Adipocyte (in vitro differentiated cells): ENCODE measurements around the gene SCO1.

Experiments used
- DNase-seq: peaks from one replicate; pipeline ENCODE4 v3.0.0-alpha.2; 2015; ENCODE audit warnings: low read depth
- H3K27me3 ChIP-seq: replicated peaks from 2 replicates; pipeline ENCODE4 v1.7.0; 2013; ENCODE audit warnings: mild to moderate bottlenecking, low read length, moderate library complexity; ENCODE audit not compliant: control insufficient read depth, insufficient read depth
- H3K36me3 ChIP-seq: 2 replicates; pipeline ENCODE4 v1.7.0; 2013; ENCODE audit warnings: low read length, mild to moderate bottlenecking, moderate library complexity; ENCODE audit not compliant: control insufficient read depth, insufficient read depth, severe bottlenecking
- H3K4me1 ChIP-seq: 2 replicates; pipeline ENCODE4 v1.7.0; 2013; ENCODE audit warnings: mild to moderate bottlenecking, low read length, moderate library complexity; ENCODE audit not compliant: control insufficient read depth, insufficient read depth
- H3K4me3 ChIP-seq: 2 replicates; pipeline ENCODE4 v1.7.0; 2013; ENCODE audit warnings: mild to moderate bottlenecking, low read length, moderate library complexity
- H3K9ac ChIP-seq: 2 replicates; pipeline ENCODE4 v1.7.0; 2013; ENCODE audit warnings: mild to moderate bottlenecking, low read length, moderate library complexity
- H3K9me3 ChIP-seq: 2 replicates; pipeline ENCODE4 v1.7.0; 2013; ENCODE audit warnings: mild to moderate bottlenecking, low read length, moderate library complexity; ENCODE audit not compliant: control insufficient read depth

Gene SCO1

DNA sequence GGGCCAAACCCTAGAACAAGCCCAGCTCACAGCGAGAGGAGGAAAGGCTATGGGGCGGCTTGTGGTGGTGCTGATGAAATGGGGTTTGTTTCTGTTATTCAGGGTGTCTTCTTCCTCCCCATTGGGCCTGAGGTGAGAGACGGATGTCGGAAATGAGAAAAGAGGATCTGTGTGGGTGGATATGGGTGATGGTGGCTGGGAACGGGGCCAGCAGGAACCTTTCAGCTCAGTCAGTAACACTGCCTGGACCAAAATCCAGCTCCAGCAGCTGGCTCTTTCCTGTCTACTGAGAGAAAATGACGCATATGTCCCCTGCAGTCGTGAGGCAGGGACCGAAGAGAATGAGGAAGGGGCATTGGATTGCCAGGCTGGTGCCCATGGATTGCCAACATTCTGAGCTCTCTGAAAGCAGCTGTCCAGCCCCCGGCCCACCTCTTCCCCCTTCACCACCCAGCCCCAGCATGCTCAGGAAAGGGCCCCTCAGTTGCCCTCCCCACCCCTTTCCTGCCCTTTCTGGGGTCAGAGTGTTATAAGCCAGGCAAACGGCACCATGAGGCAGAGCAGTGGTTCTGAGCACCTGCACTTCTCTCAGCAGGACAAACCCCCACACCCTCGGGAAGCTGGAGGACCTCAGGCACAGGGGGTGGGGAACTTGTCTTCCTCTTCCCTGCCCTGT is 44.2 kb downstream of the SCO1 start:
- peaks cover 10% of the 10 kb centered on the region for H3K4me1 ChIP-seq
- H3K27me3 ChIP-seq, result peaks cover 5% of the 10 kb centered on the region
- DNase-seq, result no peak
- H3K9ac ChIP-seq, result no peak overlapping the region
- no peaks in the 10 kb centered on the region for H3K36me3 ChIP-seq
- no peaks in the 10 kb centered on the region for H3K9me3 ChIP-seq
- no peak overlapping the region for H3K4me3 ChIP-seq

DNA sequence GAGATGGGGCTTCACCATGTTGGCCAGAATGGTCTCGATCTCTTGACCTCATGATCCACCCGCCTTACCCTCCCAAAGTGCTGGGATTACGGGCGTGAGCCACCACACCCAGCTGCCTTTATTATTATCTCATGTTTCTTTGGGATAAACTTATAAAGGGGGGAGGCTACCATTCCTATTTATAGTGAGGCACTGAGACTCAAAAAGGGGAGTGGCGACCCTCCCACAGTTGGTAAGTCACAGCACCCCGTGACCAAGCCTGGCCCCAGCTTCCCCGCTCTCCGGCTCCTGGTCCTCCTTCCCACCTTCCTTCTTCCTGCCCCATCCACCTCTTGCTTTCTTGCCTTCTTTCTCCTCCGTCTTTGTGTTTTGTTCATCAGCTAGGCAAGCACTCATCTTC is 45.4 kb downstream of the SCO1 start:
- H3K36me3 ChIP-seq, result no peaks in the 10 kb centered on the region
- no peak overlapping the region for H3K4me3 ChIP-seq
- DNase-seq, result no peak
- H3K4me1 ChIP-seq, result peaks cover 10% of the 10 kb centered on the region
- H3K27me3 ChIP-seq, result peaks cover 5% of the 10 kb centered on the region
- no peak overlapping the region for H3K9ac ChIP-seq
- H3K9me3 ChIP-seq, result no peaks in the 10 kb centered on the region

DNA sequence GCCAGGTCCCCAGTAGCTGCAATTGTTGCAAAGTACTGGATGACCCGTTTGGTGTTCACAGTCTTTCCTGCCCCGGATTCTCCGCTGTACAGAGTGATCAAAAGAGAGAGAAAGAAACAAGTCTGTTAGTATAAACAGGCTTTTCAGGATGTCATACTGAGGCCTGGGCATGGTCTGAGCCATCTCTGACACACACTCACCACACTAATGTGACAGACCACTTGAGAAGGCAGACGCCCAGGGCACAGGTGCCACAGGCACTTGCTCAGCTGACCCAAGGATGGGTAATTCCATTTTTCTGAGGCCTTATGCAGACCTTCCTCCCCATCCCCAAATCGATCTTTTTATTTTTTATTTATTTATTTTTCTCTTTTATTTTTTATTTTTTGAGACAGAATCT is 47.7 kb downstream of the SCO1 start:
- Histone ChIP-seq H3K4me1 (peaks cover 10% of the 10 kb centered on the region), H3K27me3 (no peaks in the 10 kb centered on the region), H3K9ac (no peak overlapping the region), H3K9me3 (no peaks in the 10 kb centered on the region), H3K36me3 (no peaks in the 10 kb centered on the region), H3K4me3 (no peak overlapping the region)
- DNase-seq, result no peak

GRCh38 chr17:10648956-10649355 is 48.4 kb downstream of the SCO1 start:
- Histone ChIP-seq H3K4me3 (no peak overlapping the region), H3K9me3 (no peaks in the 10 kb centered on the region), H3K27me3 (no peaks in the 10 kb centered on the region), H3K4me1 (peaks cover 10% of the 10 kb centered on the region), H3K9ac (no peak overlapping the region), H3K36me3 (no peaks in the 10 kb centered on the region)
- DNase-seq, result peak; percentile 48

DNA sequence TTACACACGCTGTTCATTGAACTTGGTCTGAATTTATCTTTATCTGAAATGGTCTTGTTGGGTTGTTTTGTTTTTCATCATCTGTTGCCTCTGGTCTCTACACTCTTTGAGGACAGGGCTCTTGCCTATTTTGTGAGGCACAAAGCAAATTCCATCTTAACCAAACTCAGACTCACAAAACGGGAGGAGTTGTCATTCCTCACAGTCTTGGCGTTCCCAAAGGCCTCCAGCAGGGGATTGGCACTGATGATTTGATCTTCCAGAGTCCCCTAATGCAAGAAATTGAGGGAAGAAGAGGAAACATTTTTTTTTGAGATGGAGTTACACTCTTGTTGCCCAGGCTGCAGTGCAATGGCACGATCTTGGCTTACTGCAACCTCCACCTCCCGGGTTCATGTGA is 49.0 kb downstream of the SCO1 start:
- Histone ChIP-seq H3K4me3 (no peak overlapping the region), H3K36me3 (no peaks in the 10 kb centered on the region)

DNA sequence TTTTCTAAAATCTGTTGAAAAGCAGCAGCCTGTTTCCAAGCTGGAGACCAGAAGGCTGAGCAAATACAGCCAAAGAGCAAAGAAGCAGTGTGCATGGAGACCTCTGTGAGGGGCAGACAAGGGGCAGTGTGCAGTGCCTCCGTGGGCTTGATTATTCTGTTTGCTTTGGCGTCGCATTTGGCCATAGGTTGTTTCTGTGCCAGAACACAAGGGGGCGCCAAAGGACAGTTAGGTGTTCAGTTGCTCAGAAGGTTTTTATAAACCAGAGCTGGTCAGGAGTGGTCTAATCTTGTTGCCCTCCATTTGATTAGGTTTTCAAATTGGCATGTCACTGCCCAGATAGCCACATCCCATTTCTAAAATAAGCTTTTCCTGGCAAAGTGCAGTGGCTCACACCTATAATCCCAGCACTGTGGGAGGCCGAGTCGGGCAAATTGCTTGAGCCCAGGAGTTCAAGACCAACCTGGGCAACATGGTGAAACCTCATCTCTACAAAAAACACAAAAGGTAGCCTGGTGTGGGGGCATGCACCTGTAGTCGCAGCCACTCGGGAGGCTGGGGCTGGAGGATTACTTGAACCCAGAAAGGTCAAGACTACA is 50.8 kb downstream of the SCO1 start:
- peak; percentile 87 for DNase-seq
- H3K4me1 ChIP-seq, result peaks cover 10% of the 10 kb centered on the region
- H3K36me3 ChIP-seq, result peaks cover 10% of the 10 kb centered on the region
- no peak overlapping the region for H3K9ac ChIP-seq
- H3K9me3 ChIP-seq, result no peaks in the 10 kb centered on the region
- no peaks in the 10 kb centered on the region for H3K27me3 ChIP-seq
- no peak overlapping the region for H3K4me3 ChIP-seq

More for the DNA sequence above, 49.0 kb downstream of the SCO1 start:
- Histone ChIP-seq H3K9me3 (no peaks in the 10 kb centered on the region), H3K27me3 (no peaks in the 10 kb centered on the region), H3K9ac (no peak overlapping the region), H3K4me1 (peaks cover 10% of the 10 kb centered on the region)
- DNase-seq, result no peak

GRCh38 chr17:10640475-10640874 is 56.9 kb downstream of the SCO1 start:
- Histone ChIP-seq H3K4me3 (no peak overlapping the region), H3K27me3 (no peaks in the 10 kb centered on the region), H3K9ac (no peak overlapping the region), H3K36me3 (peaks cover 10% of the 10 kb centered on the region), H3K4me1 (peaks cover 6% of the 10 kb centered on the region), H3K9me3 (no peaks in the 10 kb centered on the region)
- no peak for DNase-seq

DNA sequence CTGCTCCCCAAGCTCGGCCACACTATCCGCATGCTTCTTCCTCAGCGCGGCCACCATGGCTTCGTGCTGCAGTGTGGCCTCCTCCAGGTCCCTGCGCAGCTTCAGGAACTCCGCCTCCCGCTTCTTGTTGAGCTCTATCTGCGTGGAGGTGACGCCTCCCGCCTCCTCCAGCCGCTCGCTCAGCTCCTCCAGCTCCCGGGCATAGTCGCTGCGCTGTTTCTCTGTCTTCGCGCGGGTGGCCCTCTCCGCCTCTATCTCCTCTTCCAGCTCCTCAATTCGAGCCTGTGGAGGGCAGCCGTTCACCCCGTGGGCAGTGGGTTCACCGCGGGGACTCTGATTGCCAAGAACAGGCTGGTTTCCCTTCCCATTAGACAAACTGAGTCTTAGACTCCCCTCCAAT is 59.2 kb downstream of the SCO1 start:
- no peak overlapping the region for H3K4me3 ChIP-seq
- peaks cover 16% of the 10 kb centered on the region for H3K36me3 ChIP-seq
- no peaks in the 10 kb centered on the region for H3K27me3 ChIP-seq
- DNase-seq, result no peak
- no peaks in the 10 kb centered on the region for H3K9me3 ChIP-seq
- H3K9ac ChIP-seq, result no peak overlapping the region
- H3K4me1 ChIP-seq, result peaks cover 6% of the 10 kb centered on the region

- no peaks in the 10 kb centered on the region for H3K9me3 ChIP-seq
- H3K9ac ChIP-seq, result no peak overlapping the region
- H3K27me3 ChIP-seq, result no peaks in the 10 kb centered on the region
- no peaks in the 10 kb centered on the region for H3K4me1 ChIP-seq
- DNase-seq, result no peak
- peaks cover 6% of the 10 kb centered on the region for H3K36me3 ChIP-seq
- no peak overlapping the region for H3K4me3 ChIP-seq
These were observed 62.0 kb downstream of the SCO1 start for GRCh38 chr17:10635290-10635689.

GRCh38 chr17:10633738-10634379 is 63.5 kb downstream of the SCO1 start:
- Histone ChIP-seq H3K9me3 (no peaks in the 10 kb centered on the region), H3K27me3 (no peaks in the 10 kb centered on the region), H3K9ac (no peak overlapping the region), H3K4me1 (no peaks in the 10 kb centered on the region), H3K36me3 (peaks cover 6% of the 10 kb centered on the region), H3K4me3 (no peak overlapping the region)
- DNase-seq, result no peak

DNA sequence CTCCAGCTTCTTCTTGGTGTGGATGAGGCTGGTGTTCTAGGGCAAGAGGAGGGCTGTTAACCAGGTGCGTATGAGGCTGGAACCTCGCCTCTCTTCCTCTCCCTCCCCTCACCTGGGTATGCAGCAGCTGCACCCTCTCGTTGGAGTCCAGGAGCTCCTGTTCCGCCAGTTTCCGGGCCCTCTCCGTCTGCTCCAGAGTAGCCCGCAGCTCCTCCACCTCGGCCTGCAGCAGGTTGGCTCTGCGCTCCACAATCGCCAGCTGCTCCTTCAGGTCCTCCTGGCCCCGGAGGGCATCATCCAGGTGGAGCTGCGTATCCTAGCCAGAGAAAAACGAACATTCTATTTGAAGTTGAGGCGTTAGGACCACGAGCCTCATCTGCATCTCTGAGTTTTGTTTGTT is 65.6 kb downstream of the SCO1 start:
- H3K4me3 ChIP-seq, result no peak overlapping the region
- peaks cover 6% of the 10 kb centered on the region for H3K36me3 ChIP-seq

More for the DNA sequence above, 65.6 kb downstream of the SCO1 start:
- no peak overlapping the region for H3K9ac ChIP-seq
- no peaks in the 10 kb centered on the region for H3K4me1 ChIP-seq
- no peak for DNase-seq
- H3K27me3 ChIP-seq, result no peaks in the 10 kb centered on the region
- H3K9me3 ChIP-seq, result no peaks in the 10 kb centered on the region
